OCI-LY7 (cell line): ENCODE data around the gene OPCML.

ENCODE experiments used
- EZH2phosphoT487 ChIP-seq: fragments of 200-600 bp; sonication (generic); IDR thresholded peaks from 2 replicates; pipeline ENCODE4 v1.6.1; 2018; ENCODE audit warnings: low read depth, borderline replicate concordance, mild to moderate bottlenecking, mixed run types, antibody characterized with exemption, low read length, moderate library complexity, mixed read lengths
- TF ChIP-seq, protein P1 (sequence below): fragments of 200-600 bp; sonication (generic); conservative IDR thresholded peaks from 2 replicates; pipeline ENCODE4 v1.5.1; 2014; ENCODE audit warnings: mild to moderate bottlenecking, antibody characterized with exemption, low read length, moderate library complexity, mixed read lengths

DNA sequence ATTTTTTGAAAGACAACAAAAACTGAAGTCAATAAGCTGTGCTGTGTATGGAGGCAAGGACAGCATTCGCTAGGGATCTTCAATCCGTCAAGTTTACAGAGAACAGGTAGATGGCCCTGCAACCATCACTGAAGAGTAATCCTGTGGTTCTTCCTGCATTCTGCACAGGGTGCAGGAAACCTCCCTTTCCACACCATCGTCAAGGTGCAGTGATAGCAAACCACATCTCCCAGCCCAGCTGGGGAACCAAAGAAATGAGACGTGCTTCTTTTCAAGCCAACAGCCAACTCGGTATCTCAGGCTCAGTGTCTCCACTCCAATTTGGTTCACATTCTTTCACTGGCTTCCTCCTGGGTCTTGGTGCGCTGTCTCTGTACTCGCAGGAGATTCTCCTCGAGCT is 814.5 kb downstream of the OPCML start:
- TF ChIP-seq, protein P1, sequence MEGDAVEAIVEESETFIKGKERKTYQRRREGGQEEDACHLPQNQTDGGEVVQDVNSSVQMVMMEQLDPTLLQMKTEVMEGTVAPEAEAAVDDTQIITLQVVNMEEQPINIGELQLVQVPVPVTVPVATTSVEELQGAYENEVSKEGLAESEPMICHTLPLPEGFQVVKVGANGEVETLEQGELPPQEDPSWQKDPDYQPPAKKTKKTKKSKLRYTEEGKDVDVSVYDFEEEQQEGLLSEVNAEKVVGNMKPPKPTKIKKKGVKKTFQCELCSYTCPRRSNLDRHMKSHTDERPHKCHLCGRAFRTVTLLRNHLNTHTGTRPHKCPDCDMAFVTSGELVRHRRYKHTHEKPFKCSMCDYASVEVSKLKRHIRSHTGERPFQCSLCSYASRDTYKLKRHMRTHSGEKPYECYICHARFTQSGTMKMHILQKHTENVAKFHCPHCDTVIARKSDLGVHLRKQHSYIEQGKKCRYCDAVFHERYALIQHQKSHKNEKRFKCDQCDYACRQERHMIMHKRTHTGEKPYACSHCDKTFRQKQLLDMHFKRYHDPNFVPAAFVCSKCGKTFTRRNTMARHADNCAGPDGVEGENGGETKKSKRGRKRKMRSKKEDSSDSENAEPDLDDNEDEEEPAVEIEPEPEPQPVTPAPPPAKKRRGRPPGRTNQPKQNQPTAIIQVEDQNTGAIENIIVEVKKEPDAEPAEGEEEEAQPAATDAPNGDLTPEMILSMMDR = no peak
- TF ChIP-seq EZH2phosphoT487 = no peak
